ENCODE measurements around the gene CXCR6.

The CXCR6 gene

DNA sequence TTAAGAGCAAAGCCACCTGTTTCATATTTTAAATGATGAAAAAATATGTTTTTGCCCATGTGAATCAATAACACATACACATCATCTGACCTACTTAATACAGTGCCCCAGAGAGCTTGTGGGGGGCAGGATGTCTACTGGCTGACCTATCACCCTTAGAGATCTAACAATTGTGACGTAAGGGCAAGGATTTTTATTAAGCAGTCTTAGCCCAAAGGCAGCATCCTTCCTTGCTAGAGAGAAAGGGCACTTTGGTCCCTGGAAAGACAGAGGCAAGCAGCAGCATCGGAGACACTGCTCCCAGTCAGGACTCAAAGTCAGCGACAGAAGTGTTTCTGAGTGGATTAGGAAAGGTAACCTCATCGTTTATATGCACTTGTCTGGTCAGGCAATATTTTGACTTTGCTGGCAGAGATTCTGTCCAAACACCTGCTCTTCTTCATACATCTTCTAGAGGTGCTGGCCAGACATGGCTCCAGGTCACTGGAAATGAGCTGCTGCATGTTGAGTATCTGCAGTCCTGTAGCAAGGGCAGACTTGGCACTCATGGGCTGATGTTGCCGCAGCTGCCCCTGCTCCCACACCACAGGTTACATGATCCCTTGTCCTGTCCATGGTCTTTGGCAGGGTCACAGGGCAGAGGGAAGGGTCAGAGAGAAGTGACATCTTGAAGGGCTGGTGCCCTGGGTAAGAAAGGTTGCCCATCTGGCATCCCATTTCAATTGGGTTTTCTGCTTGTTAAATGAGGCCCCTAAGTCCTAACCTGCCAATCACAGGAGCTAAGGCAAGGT, 1.8 kb downstream of the CXCR6 start:
- ChIA-PET CTCF (interaction anchor here (0.9 to 14.3 kb wide), 5 partner anchors 16 to 151 kb away, joined by 3 to 377 read pairs (median 3); no protein-coding TSS in a partner anchor), POLR2A (no interaction called here)
- TF ChIP-seq, protein P1, sequence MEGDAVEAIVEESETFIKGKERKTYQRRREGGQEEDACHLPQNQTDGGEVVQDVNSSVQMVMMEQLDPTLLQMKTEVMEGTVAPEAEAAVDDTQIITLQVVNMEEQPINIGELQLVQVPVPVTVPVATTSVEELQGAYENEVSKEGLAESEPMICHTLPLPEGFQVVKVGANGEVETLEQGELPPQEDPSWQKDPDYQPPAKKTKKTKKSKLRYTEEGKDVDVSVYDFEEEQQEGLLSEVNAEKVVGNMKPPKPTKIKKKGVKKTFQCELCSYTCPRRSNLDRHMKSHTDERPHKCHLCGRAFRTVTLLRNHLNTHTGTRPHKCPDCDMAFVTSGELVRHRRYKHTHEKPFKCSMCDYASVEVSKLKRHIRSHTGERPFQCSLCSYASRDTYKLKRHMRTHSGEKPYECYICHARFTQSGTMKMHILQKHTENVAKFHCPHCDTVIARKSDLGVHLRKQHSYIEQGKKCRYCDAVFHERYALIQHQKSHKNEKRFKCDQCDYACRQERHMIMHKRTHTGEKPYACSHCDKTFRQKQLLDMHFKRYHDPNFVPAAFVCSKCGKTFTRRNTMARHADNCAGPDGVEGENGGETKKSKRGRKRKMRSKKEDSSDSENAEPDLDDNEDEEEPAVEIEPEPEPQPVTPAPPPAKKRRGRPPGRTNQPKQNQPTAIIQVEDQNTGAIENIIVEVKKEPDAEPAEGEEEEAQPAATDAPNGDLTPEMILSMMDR (IDR thresholded peaks at IDR 0.05; ENCODE audit: control extremely low read depth, extremely low read depth, low read depth, missing control alignments) = no peak
- DNase-seq (ENCODE audit: extremely low spot score) = no peak

DNA sequence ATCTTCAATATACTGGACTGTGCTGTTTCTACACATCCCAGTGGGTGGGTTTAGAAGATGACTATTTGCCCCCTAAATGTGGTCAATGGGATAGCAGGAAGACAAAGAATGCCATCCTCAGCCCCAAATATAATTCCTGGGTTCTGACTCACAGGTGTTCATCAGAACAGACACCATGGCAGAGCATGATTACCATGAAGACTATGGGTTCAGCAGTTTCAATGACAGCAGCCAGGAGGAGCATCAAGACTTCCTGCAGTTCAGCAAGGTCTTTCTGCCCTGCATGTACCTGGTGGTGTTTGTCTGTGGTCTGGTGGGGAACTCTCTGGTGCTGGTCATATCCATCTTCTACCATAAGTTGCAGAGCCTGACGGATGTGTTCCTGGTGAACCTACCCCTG, 3.0 kb downstream of the CXCR6 start:
- TF ChIP-seq, protein P1 (IDR thresholded peaks at IDR 0.05; ENCODE audit: control extremely low read depth, extremely low read depth, low read depth, missing control alignments) = no peak
- DNase-seq (ENCODE audit: extremely low spot score) = no peak
- ChIA-PET CTCF (interaction anchor here (1.0 to 14.3 kb wide), 4 partner anchors 12 to 435 kb away, joined by 3 to 377 read pairs (median 8); no protein-coding TSS in a partner anchor), POLR2A (no interaction called here)

DNA sequence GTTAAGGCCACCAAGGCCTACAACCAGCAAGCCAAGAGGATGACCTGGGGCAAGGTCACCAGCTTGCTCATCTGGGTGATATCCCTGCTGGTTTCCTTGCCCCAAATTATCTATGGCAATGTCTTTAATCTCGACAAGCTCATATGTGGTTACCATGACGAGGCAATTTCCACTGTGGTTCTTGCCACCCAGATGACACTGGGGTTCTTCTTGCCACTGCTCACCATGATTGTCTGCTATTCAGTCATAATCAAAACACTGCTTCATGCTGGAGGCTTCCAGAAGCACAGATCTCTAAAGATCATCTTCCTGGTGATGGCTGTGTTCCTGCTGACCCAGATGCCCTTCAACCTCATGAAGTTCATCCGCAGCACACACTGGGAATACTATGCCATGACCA, 3.6 kb downstream of the CXCR6 start:
- ChIA-PET CTCF (interaction anchor here (1.0 to 14.3 kb wide), 3 partner anchors 12 to 436 kb away, joined by 3 to 377 read pairs (median 13); no protein-coding TSS in a partner anchor), POLR2A (no interaction called here)
- DNase-seq (ENCODE audit: extremely low spot score) = no peak
- TF ChIP-seq, protein P1 (IDR thresholded peaks at IDR 0.05; ENCODE audit: control extremely low read depth, extremely low read depth, low read depth, missing control alignments) = no peak

DNA sequence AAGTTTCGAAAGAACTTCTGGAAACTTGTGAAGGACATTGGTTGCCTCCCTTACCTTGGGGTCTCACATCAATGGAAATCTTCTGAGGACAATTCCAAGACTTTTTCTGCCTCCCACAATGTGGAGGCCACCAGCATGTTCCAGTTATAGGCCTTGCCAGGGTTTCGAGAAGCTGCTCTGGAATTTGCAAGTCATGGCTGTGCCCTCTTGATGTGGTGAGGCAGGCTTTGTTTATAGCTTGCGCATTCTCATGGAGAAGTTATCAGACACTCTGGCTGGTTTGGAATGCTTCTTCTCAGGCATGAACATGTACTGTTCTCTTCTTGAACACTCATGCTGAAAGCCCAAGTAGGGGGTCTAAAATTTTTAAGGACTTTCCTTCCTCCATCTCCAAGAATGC, 4.1 kb downstream of the CXCR6 start:
- ChIA-PET CTCF (interaction anchor here (0.8 to 14.3 kb wide), 6 partner anchors 9 to 436 kb away, joined by 3 to 377 read pairs (median 4); no protein-coding TSS in a partner anchor), POLR2A (no interaction called here)
- DNase-seq (ENCODE audit: extremely low spot score) = no peak
- TF ChIP-seq, protein P1 (IDR thresholded peaks at IDR 0.05; ENCODE audit: control extremely low read depth, extremely low read depth, low read depth, missing control alignments) = no peak

DNA sequence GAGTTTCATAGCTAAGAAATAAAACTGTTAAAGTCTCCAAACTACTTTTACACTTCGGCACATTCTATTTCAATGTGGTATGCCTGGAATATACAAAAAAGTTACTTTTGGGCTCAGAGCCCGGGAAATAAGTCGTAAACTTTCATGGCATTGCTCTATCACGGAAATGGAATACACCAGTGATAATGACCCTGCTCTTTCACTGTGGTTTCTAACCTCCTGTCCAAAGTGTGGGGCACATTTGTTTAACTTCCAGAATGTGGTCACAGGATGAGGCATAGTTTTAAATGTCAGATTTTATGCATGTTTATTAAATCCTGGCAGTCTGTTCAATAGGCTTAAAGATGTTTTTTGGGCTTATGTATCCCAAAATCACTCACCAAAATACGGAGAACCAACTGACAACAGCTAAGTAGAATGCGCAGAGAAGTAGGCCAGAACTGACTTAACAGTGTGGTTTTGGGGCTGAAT, 5.1 kb downstream of the CXCR6 start:
- DNase-seq (ENCODE audit: extremely low spot score) = no peak
- CTCF ChIA-PET = interaction anchor here (0.8 to 14.3 kb wide), 6 partner anchors 9 to 135 kb away, joined by 3 to 377 read pairs (median 5); no protein-coding TSS in a partner anchor
- TF ChIP-seq, protein P1 (IDR thresholded peaks at IDR 0.05; ENCODE audit: control extremely low read depth, extremely low read depth, low read depth, missing control alignments) = no peak
- POLR2A ChIA-PET = no interaction called here

DNA sequence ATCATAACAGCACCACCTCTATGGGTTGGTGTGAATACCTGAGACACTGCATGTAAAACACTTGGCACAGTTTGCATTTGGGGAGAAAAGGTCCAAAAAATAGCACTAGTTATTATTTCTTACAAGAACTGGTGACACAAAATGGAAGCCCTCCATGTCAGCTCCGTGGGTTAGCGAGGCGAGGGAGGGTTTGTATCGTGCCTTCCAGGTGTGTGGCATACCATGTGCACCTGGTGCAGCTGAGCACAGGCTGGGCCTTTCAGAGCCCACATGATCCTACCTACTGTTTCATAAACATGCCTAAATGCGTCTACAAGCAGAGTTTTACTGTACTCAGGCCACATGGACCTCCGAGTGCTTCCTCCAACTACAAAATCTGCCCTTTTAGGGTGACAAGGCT, 5.6 kb downstream of the CXCR6 start:
- CTCF ChIA-PET = interaction anchor here (0.8 to 14.3 kb wide), 5 partner anchors 10 to 134 kb away, joined by 3 to 377 read pairs (median 7); no protein-coding TSS in a partner anchor
- DNase-seq (ENCODE audit: extremely low spot score) = no peak
- TF ChIP-seq, protein P1 (IDR thresholded peaks at IDR 0.05; ENCODE audit: control extremely low read depth, extremely low read depth, low read depth, missing control alignments) = no peak
- POLR2A ChIA-PET = no interaction called here
